Measurements from ENCODE around the gene BLID.

DNA sequence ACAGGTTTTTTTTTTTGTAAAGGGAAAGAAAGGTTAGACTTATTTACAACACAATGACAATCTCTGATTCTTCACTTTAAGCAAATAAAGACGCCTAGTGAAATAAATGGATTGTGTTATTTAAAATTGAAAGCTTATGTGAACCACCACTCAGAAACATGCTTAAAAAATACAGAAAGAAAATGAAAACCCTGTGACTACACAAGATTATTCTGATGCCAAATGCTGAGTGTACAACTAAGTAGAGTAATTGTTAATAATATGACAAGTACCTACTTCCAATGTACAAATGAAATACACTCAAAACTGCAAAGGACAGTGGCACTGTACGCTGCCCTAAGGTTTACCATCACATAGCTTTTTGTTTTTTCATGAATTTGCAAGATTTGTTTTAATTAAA is 1.0 kb downstream of the BLID start:
- TF ChIP-seq, protein P1, sequence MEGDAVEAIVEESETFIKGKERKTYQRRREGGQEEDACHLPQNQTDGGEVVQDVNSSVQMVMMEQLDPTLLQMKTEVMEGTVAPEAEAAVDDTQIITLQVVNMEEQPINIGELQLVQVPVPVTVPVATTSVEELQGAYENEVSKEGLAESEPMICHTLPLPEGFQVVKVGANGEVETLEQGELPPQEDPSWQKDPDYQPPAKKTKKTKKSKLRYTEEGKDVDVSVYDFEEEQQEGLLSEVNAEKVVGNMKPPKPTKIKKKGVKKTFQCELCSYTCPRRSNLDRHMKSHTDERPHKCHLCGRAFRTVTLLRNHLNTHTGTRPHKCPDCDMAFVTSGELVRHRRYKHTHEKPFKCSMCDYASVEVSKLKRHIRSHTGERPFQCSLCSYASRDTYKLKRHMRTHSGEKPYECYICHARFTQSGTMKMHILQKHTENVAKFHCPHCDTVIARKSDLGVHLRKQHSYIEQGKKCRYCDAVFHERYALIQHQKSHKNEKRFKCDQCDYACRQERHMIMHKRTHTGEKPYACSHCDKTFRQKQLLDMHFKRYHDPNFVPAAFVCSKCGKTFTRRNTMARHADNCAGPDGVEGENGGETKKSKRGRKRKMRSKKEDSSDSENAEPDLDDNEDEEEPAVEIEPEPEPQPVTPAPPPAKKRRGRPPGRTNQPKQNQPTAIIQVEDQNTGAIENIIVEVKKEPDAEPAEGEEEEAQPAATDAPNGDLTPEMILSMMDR (IDR thresholded peaks at IDR 0.05; ENCODE audit: insufficient read depth, low read length, poor library complexity, severe bottlenecking): no peak
- no peak for TF ChIP-seq EZH2phosphoT487 (conservative IDR thresholded peaks at IDR 0.05; ENCODE audit: low read length)
